ENCODE data around the gene TTYH1.
"Not testable (repeated sequence)": the region's sequence is repeated elsewhere in the genome, so short reads cannot be mapped to it uniquely, and the experiment has no call there.

Gene TTYH1

DNA sequence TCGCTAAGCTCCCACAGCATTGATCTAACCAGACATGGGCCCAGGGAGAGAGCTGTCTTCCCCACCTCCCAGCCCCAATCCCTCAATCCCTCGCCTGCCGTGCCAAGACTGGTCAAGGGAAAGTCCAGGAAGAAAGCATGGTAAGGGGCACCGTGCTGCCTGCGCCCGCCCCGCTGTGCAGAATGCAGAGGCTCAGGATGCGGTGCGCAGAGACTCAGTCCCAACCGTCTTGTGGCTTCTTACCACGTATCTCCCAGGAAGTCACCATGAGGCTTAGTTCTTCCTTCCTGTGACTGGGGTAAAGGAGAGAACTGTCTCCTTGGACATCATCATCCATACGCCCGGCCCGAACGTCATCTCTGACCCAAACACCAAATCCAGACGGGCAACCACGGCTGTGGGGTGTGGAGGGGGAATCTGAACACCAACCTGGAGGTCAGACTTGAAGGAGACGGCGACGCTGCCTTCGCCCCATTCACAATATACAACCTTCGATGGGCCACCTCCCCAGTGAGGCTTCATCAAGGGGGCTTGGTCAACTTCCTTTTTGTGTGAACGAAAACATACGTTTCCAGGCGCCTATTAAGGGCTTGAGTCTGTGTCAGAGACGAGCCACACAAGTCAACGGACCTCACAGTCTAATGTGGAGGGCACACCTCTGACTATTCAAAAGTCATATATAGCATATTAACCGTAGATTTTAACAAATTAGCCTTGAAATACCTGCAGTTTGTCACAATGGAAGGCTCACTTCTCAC, 39.9 kb upstream of the TTYH1 start:
- not testable (repeated sequence) for H4K91ac ChIP-seq (ENCODE audit: low read depth, low read length, poor library complexity); H3K9me3 ChIP-seq (replicated peaks in 1 of 2; ENCODE audit: control insufficient read depth in 2 of 2, insufficient read depth in 1 of 2, low read depth in 1 of 2, low read length in 2 of 2); H3K4me1 ChIP-seq (ENCODE audit: control insufficient read depth in 2 of 2, insufficient read depth in 1 of 2, low read depth in 1 of 2, low read length in 2 of 2); H3K27me3 ChIP-seq (ENCODE audit: control insufficient read depth in 3 of 3, insufficient read depth in 3 of 3, low read depth in 1 of 3, low read length in 3 of 3); H3K79me1 ChIP-seq (ENCODE audit: low read depth, low read length); H3K4ac ChIP-seq (ENCODE audit: low read length); H3K27ac ChIP-seq (replicated peaks; ENCODE audit: low read length); H2BK5ac ChIP-seq (ENCODE audit: low read length); H3K14ac ChIP-seq (ENCODE audit: low read length); DNase-seq (ENCODE audit: low spot score); H3K36me3 ChIP-seq (replicated peaks in 1 of 2; ENCODE audit: control insufficient read depth in 2 of 2, insufficient read depth in 2 of 2, low read length in 2 of 2); H2AFZ ChIP-seq (ENCODE audit: low read length); H2BK12ac ChIP-seq (ENCODE audit: low read length); H2BK120ac ChIP-seq (ENCODE audit: low read depth, low read length); H3K4me2 ChIP-seq (ENCODE audit: insufficient read depth, low read length, poor library complexity, severe bottlenecking); H3K9ac ChIP-seq (ENCODE audit: low read depth, low read length, poor library complexity); H4K8ac ChIP-seq (ENCODE audit: low read depth, low read length); H3K18ac ChIP-seq (ENCODE audit: low read length); H2AK5ac ChIP-seq (ENCODE audit: low read depth, low read length); H2BK15ac ChIP-seq (ENCODE audit: low read length); H3K4me3 ChIP-seq (ENCODE audit: low read length in 2 of 2); H3K23ac ChIP-seq (ENCODE audit: low read depth, low read length, poor library complexity)
- WGBS, 2 donors (ENCODE audit: extremely low coverage in 2 of 2, insufficient read length in 2 of 2, insufficient replicate concordance in 1 of 2): no CpG with 5 or more reads among the region's 28 CpGs

DNA sequence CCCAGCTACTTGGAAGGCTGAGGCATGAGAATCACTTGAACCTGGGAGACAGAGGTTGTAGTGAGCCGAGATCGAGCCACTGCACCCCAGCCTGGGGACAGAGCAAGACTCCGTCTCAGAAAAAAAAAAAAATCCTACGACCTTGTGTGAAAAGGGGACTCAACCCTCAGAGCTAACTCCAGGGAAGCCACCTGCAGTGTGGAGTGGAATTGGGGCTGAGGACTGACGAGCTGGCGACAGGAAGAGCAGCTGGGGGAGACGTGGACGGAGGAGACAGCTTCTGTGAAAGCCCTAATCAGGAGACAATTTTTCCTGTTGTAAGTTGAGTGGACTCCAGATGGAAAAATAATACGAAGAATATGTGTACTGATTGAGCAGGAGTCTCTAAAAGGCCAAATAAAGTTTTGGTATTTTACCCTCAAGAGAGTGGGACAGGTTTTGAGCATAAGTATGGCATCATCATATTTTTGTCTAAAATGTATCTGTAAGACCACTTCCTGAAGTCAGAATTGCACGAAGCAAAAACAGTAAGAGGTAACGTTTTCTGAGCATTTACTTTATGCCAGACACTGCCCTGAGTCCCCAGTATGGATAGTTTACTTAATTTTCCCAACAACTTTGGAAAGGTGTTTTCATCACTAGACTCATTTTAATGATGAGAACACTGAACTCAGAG, 38.5 kb upstream of the TTYH1 start:
- no peak for DNase-seq (ENCODE audit: low spot score)
- Histone ChIP-seq H4K8ac (ENCODE audit: low read depth, low read length) (no peak overlapping the region), H3K79me1 (ENCODE audit: low read depth, low read length) (no peaks in the 10 kb centered on the region), H3K4ac (ENCODE audit: low read length) (no peak overlapping the region), H2BK5ac (ENCODE audit: low read length) (no peak overlapping the region), H3K36me3 (replicated peaks in 1 of 2; ENCODE audit: control insufficient read depth in 2 of 2, insufficient read depth in 2 of 2, low read length in 2 of 2) (no peaks in the 10 kb centered on the region), H2BK12ac (ENCODE audit: low read length) (no peak overlapping the region), H2AK5ac (ENCODE audit: low read depth, low read length) (no peak overlapping the region), H3K18ac (ENCODE audit: low read length) (no peak overlapping the region), H3K27me3 (ENCODE audit: control insufficient read depth in 3 of 3, insufficient read depth in 3 of 3, low read depth in 1 of 3, low read length in 3 of 3) (no peaks in the 10 kb centered on the region), H3K4me2 (ENCODE audit: insufficient read depth, low read length, poor library complexity, severe bottlenecking) (no peak overlapping the region), H4K91ac (ENCODE audit: low read depth, low read length, poor library complexity) (no peak overlapping the region), H3K4me3 (ENCODE audit: low read length in 2 of 2) (no peak overlapping the region), H2AFZ (ENCODE audit: low read length) (no peak overlapping the region), H3K9ac (ENCODE audit: low read depth, low read length, poor library complexity) (no peak overlapping the region), H3K14ac (ENCODE audit: low read length) (no peak overlapping the region), H3K23ac (ENCODE audit: low read depth, low read length, poor library complexity) (no peak overlapping the region), H2BK15ac (ENCODE audit: low read length) (no peak overlapping the region), H3K4me1 (ENCODE audit: control insufficient read depth in 2 of 2, insufficient read depth in 1 of 2, low read depth in 1 of 2, low read length in 2 of 2) (no peaks in the 10 kb centered on the region), H3K9me3 (replicated peaks in 1 of 2; ENCODE audit: control insufficient read depth in 2 of 2, insufficient read depth in 1 of 2, low read depth in 1 of 2, low read length in 2 of 2) (peaks cover 0 to 3% of the 10 kb centered on the region in 2 donors), H3K27ac (replicated peaks; ENCODE audit: low read length) (no peak overlapping the region), H2BK120ac (ENCODE audit: low read depth, low read length) (no peak overlapping the region)
- WGBS, 2 donors (ENCODE audit: extremely low coverage in 2 of 2, insufficient read length in 2 of 2, insufficient replicate concordance in 1 of 2): no CpG with 5 or more reads among the region's 11 CpGs

DNA sequence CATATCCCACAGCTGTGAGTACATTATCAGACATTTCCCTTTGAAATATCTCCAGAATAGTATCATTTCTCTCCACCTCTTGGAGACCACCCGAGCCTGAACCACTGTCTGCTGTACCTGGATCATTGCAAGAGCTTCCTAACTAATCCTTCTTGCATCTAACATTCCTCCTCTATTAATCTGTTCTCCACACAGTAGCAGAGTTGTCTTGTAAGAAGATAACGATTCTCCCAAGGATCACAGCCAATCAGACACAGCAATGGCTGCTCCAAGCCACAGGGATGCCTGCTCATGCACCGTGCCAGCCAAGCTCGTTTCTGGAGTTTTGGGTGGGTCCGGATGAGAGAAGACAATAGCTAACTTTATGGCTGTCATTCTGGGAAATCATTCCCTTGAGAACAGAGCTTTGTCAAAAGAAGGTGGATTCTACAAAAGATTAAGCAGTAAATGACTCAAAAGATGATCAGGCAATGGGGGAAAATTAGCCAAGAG, 36.0 kb upstream of the TTYH1 start:
- no peak overlapping the region for H3K4ac ChIP-seq (ENCODE audit: low read length)
- H3K4me1 ChIP-seq (ENCODE audit: control insufficient read depth in 2 of 2, insufficient read depth in 1 of 2, low read depth in 1 of 2, low read length in 2 of 2): no peaks in the 10 kb centered on the region
- no peak for DNase-seq (ENCODE audit: low spot score)
- H3K4me2 ChIP-seq (ENCODE audit: insufficient read depth, low read length, poor library complexity, severe bottlenecking): no peak overlapping the region
- no peak overlapping the region for H2AFZ ChIP-seq (ENCODE audit: low read length)
- no peak overlapping the region for H3K23ac ChIP-seq (ENCODE audit: low read depth, low read length, poor library complexity)
- no peaks in the 10 kb centered on the region for H3K27me3 ChIP-seq (ENCODE audit: control insufficient read depth in 3 of 3, insufficient read depth in 3 of 3, low read depth in 1 of 3, low read length in 3 of 3)
- no peak overlapping the region for H3K4me3 ChIP-seq (ENCODE audit: low read length in 2 of 2)
- H3K14ac ChIP-seq (ENCODE audit: low read length): no peak overlapping the region
- no peak overlapping the region for H2AK5ac ChIP-seq (ENCODE audit: low read depth, low read length)
- no peaks in the 10 kb centered on the region for H3K79me1 ChIP-seq (ENCODE audit: low read depth, low read length)
- no peak overlapping the region for H2BK15ac ChIP-seq (ENCODE audit: low read length)
- H3K36me3 ChIP-seq (replicated peaks in 1 of 2; ENCODE audit: control insufficient read depth in 2 of 2, insufficient read depth in 2 of 2, low read length in 2 of 2): no peaks in the 10 kb centered on the region
- H2BK5ac ChIP-seq (ENCODE audit: low read length): no peak overlapping the region
- no peak overlapping the region for H3K18ac ChIP-seq (ENCODE audit: low read length)
- no peak overlapping the region for H2BK12ac ChIP-seq (ENCODE audit: low read length)
- H4K8ac ChIP-seq (ENCODE audit: low read depth, low read length): no peak overlapping the region
- WGBS, 2 donors (ENCODE audit: extremely low coverage in 2 of 2, insufficient read length in 2 of 2, insufficient replicate concordance in 1 of 2): no CpG with 5 or more reads among the region's 5 CpGs
- H3K27ac ChIP-seq (replicated peaks; ENCODE audit: low read length): no peak overlapping the region
- H2BK120ac ChIP-seq (ENCODE audit: low read depth, low read length): no peak overlapping the region
- H3K9ac ChIP-seq (ENCODE audit: low read depth, low read length, poor library complexity): no peak overlapping the region
- peaks cover 0 to 3% of the 10 kb centered on the region in 2 donors for H3K9me3 ChIP-seq (replicated peaks in 1 of 2; ENCODE audit: control insufficient read depth in 2 of 2, insufficient read depth in 1 of 2, low read depth in 1 of 2, low read length in 2 of 2)
- H4K91ac ChIP-seq (ENCODE audit: low read depth, low read length, poor library complexity): no peak overlapping the region

DNA sequence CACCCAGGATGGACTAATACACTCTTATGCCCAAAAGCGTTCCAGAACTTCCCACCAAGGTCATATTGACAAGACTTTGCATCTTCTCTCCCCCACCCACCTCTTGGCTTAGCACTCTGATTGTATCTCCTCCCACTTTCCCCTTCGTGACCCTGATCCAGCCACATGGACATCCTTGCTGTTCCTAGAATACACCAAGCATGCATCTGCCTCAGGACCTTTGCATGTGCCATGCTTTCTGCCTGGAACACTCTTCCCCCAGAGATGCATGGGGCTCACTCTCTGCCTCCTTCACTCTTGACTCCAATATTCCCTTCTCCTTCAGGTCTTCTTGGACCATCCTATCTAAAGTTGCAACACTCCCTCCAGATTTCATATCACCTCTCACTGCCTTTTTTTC, 34.4 kb upstream of the TTYH1 start:
- no peaks in the 10 kb centered on the region for H3K36me3 ChIP-seq (replicated peaks in 1 of 2; ENCODE audit: control insufficient read depth in 2 of 2, insufficient read depth in 2 of 2, low read length in 2 of 2)
- no peak overlapping the region for H3K18ac ChIP-seq (ENCODE audit: low read length)
- no peak overlapping the region for H4K91ac ChIP-seq (ENCODE audit: low read depth, low read length, poor library complexity)
- H3K4me2 ChIP-seq (ENCODE audit: insufficient read depth, low read length, poor library complexity, severe bottlenecking): no peak overlapping the region
- H2BK12ac ChIP-seq (ENCODE audit: low read length): no peak overlapping the region
- no peak overlapping the region for H3K23ac ChIP-seq (ENCODE audit: low read depth, low read length, poor library complexity)
- H3K14ac ChIP-seq (ENCODE audit: low read length): no peak overlapping the region
- no peak overlapping the region for H2AFZ ChIP-seq (ENCODE audit: low read length)
- no peak for DNase-seq (ENCODE audit: low spot score)
- H3K4ac ChIP-seq (ENCODE audit: low read length): no peak overlapping the region
- H4K8ac ChIP-seq (ENCODE audit: low read depth, low read length): no peak overlapping the region
- no peak overlapping the region for H3K27ac ChIP-seq (replicated peaks; ENCODE audit: low read length)
- H3K4me3 ChIP-seq (ENCODE audit: low read length in 2 of 2): no peak overlapping the region
- H3K4me1 ChIP-seq (ENCODE audit: control insufficient read depth in 2 of 2, insufficient read depth in 1 of 2, low read depth in 1 of 2, low read length in 2 of 2): no peaks in the 10 kb centered on the region
- no peak overlapping the region for H2BK120ac ChIP-seq (ENCODE audit: low read depth, low read length)
- no CpG with 5 or more reads among the region's 2 CpGs for WGBS, 2 donors (ENCODE audit: extremely low coverage in 2 of 2, insufficient read length in 2 of 2, insufficient replicate concordance in 1 of 2)
- no peak overlapping the region for H3K9ac ChIP-seq (ENCODE audit: low read depth, low read length, poor library complexity)
- no peak overlapping the region for H2AK5ac ChIP-seq (ENCODE audit: low read depth, low read length)
- no peak overlapping the region for H2BK5ac ChIP-seq (ENCODE audit: low read length)
- H2BK15ac ChIP-seq (ENCODE audit: low read length): no peak overlapping the region
- no peaks in the 10 kb centered on the region for H3K27me3 ChIP-seq (ENCODE audit: control insufficient read depth in 3 of 3, insufficient read depth in 3 of 3, low read depth in 1 of 3, low read length in 3 of 3)
- H3K9me3 ChIP-seq (replicated peaks in 1 of 2; ENCODE audit: control insufficient read depth in 2 of 2, insufficient read depth in 1 of 2, low read depth in 1 of 2, low read length in 2 of 2): peaks cover 0 to 3% of the 10 kb centered on the region in 2 donors
- H3K79me1 ChIP-seq (ENCODE audit: low read depth, low read length): no peaks in the 10 kb centered on the region
